Stimulated activated CD4-positive, alpha-beta T cell treated with anti-CD3 and anti-CD28 coated beads, Interleukin-1b, Interleukin-23, amount 100 ng/mL, for 48 hours (primary cell): ENCODE measurements around the gene PCDHGB2.
"Not testable (repeated sequence)": the region's sequence is repeated elsewhere in the genome, so short reads cannot be mapped to it uniquely, and the experiment has no call there.

Experiments
- DNase-seq: peaks from one replicate; pipeline ENCODE4 v3.0.0-alpha.2; 2020

PCDHGB2 gene

DNA sequence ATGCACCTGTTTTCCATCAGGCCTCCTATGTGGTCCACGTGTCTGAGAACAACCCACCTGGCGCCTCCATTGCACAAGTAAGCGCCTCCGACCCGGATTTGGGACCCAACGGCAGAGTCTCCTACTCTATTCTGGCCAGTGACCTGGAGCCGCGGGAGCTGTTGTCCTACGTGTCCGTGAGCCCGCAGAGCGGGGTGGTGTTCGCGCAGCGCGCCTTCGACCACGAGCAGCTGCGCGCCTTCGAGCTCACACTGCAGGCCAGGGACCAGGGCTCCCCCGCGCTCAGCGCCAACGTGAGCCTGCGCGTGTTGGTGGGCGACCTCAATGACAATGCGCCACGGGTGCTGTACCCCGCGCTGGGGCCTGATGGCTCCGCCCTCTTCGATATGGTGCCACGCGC lies 8.2 kb upstream of the PCDHGB2 start:
- no peak for DNase-seq

GRCh38 chr5:141354900-141355469 lies 4.8 kb upstream of the PCDHGB2 start, which contains the start of gene PCDHGA4:
PCDHGA4 (plus strand) TSS chr5:141355021; CDS start chr5:141355108, 87 bp downstream.
- no peak for DNase-seq

DNA sequence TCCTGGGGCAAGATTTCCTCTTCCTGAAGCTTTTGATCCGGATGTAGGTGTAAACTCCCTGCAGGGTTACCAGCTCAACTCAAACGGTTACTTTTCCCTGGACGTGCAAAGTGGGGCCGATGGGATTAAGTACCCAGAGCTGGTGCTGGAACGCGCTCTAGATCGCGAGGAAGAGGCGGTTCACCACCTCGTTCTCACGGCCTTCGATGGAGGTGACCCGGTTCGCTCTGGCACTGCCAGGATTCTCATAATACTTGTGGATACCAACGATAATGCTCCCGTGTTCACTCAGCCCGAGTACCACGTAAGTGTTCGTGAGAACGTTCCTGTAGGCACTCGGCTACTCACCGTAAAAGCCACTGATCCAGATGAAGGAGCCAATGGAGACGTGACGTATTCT lies 4.2 kb upstream of the PCDHGB2 start:
- no peak for DNase-seq

DNA sequence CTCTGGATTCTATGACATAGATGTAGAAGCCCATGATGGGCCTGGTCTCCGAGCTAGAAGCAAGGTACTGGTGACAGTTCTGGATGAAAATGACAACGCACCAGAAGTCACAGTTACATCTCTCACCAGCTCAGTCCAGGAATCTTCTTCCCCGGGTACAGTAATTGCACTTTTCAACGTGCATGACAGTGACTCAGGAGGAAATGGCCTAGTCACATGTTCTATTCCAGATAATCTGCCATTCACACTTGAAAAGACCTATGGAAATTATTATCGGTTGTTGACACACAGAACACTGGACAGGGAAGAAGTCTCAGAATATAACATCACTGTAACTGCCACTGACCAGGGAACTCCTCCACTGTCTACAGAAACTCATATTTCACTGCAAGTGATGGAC lies 3.7 kb upstream of the PCDHGB2 start:
- DNase-seq = no peak

GRCh38 chr5:141356950-141357349 lies 2.8 kb upstream of the PCDHGB2 start:
- no peak for DNase-seq

DNA sequence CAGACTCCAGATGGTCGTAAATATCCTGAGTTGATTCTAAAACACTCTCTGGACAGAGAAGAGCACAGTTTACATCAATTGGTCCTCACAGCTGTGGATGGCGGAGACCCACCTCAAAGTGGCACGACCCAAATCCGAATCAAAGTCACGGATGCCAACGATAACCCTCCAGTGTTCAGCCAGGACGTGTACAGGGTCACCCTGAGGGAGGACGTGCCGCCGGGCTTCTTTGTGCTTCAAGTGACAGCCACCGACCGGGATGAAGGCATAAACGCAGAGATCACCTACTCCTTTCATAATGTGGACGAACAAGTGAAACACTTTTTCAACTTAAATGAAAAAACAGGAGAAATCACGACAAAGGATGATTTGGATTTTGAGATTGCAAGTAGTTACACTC lies 891 bp downstream of the PCDHGB2 start:
- no peak for DNase-seq

DNA sequence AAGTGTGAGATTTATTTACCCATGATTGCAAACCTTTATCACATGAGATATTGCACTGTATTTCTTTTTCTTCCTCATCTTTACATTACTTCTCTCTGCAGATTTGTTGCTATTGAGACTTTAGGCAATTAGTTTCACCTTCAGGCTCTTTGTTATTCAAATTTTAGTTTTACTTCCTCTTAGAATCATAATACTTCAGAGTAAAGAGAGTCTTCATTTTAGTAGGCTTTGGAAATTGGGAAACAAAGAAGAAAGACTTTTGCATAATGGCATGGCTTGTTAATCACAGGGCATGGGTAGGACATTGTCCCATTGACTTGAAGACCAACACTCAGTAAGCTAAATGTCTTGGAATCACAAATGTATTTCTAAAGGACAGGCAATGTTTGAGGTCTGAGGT lies 2.9 kb downstream of the PCDHGB2 start:
- no peak for DNase-seq

- DNase-seq = no peak
Observed at GRCh38 chr5:141363952-141364660, 4.3 kb downstream of the PCDHGB2 start, which contains the start of gene PCDHGA5. PCDHGA5 (plus strand) TSS chr5:141364162; CDS start chr5:141364331, 169 bp downstream.

DNA sequence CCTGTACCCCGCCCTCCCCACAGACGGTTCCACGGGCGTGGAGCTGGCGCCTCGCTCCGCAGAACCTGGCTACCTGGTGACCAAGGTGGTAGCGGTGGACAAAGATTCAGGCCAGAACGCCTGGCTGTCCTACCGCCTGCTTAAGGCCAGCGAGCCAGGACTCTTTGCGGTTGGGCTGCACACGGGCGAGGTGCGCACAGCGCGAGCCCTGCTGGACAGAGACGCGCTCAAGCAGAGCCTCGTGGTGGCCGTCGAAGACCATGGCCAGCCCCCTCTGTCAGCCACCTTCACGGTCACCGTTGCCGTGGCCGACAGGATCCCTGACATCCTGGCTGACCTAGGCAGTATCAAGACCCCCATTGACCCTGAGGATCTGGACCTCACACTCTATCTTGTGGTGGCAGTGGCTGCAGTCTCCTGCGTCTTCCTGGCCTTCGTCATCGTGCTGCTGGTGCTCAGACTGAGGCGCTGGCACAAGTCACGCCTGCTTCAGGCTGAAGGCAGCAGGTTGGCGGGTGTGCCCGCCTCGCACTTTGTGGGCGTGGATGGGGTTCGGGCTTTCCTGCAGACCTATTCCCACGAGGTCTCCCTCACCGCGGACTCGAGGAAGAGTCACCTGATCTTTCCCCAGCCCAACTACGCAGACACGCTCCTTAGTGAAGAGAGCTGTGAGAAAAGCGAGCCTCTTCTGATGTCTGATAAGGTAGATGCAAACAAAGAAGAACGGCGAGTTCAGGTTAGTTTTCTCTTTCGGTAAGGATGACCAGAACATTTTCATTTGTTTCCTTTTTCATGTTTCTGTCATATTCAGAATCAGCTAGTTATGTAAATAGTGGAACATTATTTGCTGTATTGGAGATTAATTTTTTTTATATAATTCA lies 6.5 kb downstream of the PCDHGB2 start:
- no peak for DNase-seq

DNA sequence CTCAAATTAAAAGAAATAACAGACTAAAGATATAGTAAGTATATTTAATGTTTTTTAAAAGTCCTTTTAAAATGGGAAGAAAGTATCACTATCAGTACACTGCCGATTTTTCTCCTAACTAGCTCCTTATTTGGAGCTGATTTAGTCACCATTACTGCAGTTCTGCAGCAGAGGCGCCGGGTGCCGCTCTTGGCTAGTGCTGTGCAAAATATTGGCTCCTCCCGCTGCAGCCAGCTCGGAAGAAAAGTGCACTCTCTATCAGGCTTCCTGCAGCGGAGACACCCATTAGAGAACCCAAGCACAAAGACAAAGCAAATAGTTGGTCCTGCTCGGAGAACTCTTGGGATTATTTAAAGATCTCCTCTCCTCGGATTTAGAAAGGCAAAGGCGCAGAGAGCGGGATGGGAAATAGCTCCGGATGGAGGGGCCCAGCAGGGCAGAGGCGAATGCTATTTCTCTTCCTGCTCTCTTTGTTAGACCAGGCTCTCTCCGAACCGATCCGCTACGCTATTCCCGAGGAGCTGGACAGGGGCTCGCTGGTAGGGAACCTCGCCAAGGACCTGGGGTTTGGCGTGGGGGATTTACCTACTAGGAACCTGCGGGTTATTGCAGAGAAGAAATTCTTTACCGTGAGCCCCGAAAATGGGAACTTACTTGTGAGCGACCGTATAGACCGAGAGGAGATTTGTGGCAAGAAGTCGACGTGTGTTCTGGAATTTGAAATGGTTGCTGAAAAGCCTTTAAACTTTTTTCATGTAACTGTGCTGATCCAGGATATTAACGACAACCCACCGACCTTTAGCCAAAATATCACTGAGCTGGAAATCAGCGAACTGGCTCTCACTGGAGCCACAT lies 10.4 kb downstream of the PCDHGB2 start, which contains the start of gene PCDHGB3:
PCDHGB3 (plus strand) TSS at position 249 of the 855 bp plus-strand sequence; CDS start at position 402, 153 bp downstream.
- peak; percentile 25 for DNase-seq

DNA sequence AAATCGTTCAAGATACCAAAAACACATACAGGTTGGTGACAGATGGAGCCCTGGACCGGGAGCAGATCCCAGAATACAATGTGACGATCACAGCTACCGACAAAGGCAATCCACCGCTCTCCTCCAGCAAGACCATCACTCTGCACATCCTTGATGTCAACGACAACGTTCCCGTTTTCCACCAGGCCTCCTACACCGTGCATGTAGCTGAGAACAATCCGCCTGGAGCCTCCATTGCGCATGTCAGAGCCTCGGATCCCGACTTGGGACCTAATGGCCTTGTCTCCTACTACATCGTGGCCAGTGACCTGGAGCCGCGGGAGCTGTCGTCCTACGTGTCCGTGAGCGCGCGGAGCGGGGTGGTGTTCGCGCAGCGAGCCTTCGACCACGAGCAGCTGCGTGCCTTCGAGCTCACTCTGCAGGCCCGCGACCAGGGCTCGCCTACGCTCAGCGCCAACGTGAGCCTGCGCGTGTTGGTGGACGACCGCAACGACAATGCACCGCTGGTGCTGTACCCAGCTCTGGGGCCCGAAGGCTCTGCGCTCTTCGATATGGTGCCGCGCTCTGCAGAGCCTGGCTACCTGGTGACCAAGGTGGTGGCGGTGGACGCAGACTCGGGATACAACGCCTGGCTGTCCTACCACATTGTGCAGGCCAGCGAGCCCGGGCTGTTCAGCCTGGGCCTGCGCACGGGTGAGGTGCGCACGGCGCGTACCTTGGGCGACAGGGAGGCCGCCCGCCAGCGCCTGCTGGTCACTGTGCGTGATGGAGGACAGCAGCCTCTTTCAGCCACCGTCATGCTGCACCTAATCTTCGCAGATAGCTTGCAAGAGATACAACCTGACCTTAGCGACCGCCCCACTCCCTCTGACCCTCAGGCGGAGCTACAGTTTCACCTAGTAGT lies 12.0 kb downstream of the PCDHGB2 start:
- DNase-seq = no peak

DNA sequence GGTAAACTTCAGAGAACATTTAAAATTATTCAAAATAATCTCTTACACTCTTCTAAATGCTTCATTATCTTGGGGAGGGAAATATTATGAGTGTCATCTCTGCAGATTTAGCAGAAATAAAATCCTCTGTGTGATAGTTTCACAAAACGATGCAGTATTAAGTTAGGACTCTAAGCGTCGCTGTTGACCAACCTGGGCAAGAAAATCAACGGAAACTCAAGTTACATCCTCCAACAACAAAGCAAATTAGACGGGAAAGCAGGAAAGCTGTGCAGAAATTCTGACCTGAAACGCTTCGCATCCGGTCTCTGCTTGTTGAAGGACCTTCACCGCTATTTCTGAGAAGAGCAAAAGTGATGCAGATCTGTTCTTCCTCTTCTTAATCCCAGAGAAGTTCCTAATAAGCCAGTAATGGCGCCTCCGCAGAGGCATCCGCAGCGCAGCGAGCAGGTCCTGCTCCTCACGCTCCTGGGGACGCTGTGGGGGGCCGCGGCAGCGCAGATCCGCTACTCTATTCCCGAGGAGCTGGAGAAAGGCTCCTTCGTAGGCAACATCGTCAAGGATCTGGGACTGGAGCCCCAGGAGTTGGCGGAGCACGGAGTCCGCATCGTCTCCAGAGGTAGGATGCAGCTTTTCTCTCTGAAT lies 14.0 kb downstream of the PCDHGB2 start, which contains the start of gene PCDHGA6:
PCDHGA6 (plus strand) TSS at position 219 of the 645 bp plus-strand sequence; CDS start at position 412, 193 bp downstream.
- no peak for DNase-seq

GRCh38 chr5:141374627-141375026 lies 14.8 kb downstream of the PCDHGB2 start:
- no peak for DNase-seq

GRCh38 chr5:141375444-141376155 lies 15.8 kb downstream of the PCDHGB2 start:
- DNase-seq = not testable (repeated sequence)

DNA sequence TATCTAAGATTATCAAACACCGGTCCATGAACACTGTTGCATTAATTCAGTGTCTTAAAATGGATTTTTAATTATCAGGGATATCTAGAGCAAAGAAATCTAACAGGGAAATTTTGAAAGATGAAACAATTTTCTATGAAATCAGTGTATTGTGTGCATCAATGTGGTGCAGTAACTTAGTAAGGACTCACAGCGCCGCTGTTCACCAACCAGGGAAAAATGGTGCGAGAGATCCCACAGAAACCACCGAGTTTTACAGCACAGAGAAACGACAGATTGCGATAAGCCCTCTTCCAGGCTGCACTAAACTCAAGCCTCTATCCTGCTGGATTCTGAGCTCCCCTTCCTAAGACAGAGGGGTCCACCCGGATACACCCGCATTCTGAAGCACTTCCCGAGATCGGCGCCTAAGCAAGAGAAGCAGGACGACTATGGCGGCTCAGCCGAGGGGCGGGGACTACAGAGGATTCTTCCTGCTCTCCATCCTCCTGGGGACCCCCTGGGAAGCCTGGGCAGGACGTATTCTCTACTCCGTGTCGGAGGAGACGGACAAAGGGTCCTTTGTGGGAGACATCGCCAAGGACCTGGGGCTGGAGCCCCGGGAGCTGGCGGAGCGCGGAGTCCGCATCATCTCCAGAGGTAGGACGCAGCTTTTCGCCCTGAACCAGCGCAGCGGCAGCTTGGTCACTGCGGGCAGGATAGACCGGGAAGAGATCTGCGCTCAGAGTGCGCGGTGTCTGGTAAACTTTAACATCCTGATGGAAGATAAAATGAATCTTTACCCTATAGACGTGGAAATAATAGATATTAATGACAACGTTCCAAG lies 22.9 kb downstream of the PCDHGB2 start, which contains the start of gene PCDHGA7:
PCDHGA7 (plus strand) TSS at position 274 of the 826 bp plus-strand sequence; CDS start at position 432, 158 bp downstream.
- DNase-seq = no peak

DNA sequence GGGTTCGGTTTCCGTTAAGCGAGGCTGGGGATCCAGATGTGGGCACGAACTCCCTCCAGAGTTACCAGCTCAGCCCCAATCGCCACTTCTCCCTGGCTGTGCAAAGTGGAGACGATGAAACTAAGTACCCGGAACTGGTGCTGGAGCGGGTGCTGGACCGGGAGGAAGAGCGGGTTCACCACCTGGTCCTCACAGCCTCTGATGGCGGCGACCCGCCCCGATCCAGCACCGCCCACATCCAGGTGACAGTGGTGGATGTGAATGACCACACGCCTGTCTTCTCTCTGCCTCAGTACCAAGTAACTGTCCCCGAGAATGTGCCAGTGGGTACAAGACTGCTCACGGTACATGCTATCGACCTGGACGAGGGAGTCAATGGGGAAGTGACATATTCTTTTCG lies 23.6 kb downstream of the PCDHGB2 start:
- DNase-seq = no peak

- no peak for DNase-seq
Observed at GRCh38 chr5:141384471-141385267, 24.9 kb downstream of the PCDHGB2 start.
